ENCODE data around the gene CCDC14. TPM values are rescaled to one million over a fixed set of nuclear protein-coding genes. Genes with fewer than 3 reads are reported as not detected.
"Not testable (repeated sequence)": the region's sequence is repeated elsewhere in the genome, so short reads cannot be mapped to it uniquely, and the experiment has no call there.

The CCDC14 gene
- total RNA-seq, 4 donors from 2014 or later = 3.9 to 16.7 (median 6.4) TPM

DNA sequence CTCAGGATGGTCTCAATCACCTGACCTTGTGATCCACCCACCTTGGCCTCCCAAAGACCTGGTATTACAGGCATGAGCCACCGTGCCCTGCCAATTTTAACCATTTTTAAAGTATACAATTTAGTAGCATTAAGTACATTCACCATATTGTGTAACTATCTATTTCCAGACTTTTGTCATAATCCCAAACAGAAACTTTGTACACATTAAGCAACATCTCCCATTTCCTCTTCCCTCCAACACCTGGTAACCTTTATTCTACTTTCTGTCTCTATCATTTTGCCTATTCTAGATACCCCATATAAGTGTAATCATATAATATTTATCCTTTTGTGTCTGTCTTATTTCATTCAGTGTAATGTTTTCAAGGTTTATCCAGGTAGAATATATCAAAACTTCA is 68.0 kb downstream of the CCDC14 start:
- Histone ChIP-seq H3K36me3 (no peaks in the 10 kb centered on the region), H3K9me3 (no peaks in the 10 kb centered on the region), H3K4me3 (no peak overlapping the region), H3K4me1 (no peaks in the 10 kb centered on the region), H3K27ac (no peak overlapping the region), H3K27me3 (no peaks in the 10 kb centered on the region)
- no peak for ATAC-seq
- DNase-seq = no peak
- in situ Hi-C loops (cut with MboI; ENCODE audit: low sequenced_read_pairs in 4 of 4) (no loop called here), intact Hi-C loops (cut with DNase I; ENCODE audit: low total_unique reads) (no loop called here)
- TF ChIP-seq, protein P1, sequence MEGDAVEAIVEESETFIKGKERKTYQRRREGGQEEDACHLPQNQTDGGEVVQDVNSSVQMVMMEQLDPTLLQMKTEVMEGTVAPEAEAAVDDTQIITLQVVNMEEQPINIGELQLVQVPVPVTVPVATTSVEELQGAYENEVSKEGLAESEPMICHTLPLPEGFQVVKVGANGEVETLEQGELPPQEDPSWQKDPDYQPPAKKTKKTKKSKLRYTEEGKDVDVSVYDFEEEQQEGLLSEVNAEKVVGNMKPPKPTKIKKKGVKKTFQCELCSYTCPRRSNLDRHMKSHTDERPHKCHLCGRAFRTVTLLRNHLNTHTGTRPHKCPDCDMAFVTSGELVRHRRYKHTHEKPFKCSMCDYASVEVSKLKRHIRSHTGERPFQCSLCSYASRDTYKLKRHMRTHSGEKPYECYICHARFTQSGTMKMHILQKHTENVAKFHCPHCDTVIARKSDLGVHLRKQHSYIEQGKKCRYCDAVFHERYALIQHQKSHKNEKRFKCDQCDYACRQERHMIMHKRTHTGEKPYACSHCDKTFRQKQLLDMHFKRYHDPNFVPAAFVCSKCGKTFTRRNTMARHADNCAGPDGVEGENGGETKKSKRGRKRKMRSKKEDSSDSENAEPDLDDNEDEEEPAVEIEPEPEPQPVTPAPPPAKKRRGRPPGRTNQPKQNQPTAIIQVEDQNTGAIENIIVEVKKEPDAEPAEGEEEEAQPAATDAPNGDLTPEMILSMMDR (IDR thresholded peaks at IDR 0.05 in 4 of 5, conservative IDR thresholded peaks at IDR 0.05 in 1 of 5) = no peak
- no peak for TF ChIP-seq POLR2A (IDR thresholded peaks at IDR 0.05)

DNA sequence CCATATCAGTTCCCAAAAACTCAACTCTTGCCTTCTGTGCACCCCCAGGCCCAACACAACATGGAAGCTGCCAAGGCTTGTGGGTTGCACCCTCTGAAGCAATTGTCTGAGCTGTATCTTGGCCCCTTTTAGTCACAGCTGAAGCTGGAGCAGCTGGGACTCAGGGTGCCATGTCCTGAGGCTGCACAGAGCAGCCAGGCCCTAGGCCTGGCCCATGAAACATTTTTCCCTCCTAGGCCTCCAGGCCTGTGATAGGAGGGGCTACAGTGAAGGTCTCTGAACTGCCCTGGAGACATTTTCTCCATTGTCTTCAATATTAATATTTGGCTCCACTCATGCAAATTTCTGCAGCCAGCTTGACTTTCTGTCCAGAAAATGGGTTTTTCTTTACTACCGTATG is 68.8 kb downstream of the CCDC14 start:
- no peaks in the 10 kb centered on the region for H3K36me3 ChIP-seq
- in situ Hi-C loops (cut with MboI; ENCODE audit: low sequenced_read_pairs in 4 of 4) = no loop called here
- no peak overlapping the region for H3K4me3 ChIP-seq
- TF ChIP-seq POLR2A (IDR thresholded peaks at IDR 0.05) = no peak
- TF ChIP-seq, protein P1 (IDR thresholded peaks at IDR 0.05 in 4 of 5, conservative IDR thresholded peaks at IDR 0.05 in 1 of 5) = no peak
- no peaks in the 10 kb centered on the region for H3K4me1 ChIP-seq
- ATAC-seq (no peak), DNase-seq (no peak)
- H3K9me3 ChIP-seq = no peaks in the 10 kb centered on the region
- H3K27me3 ChIP-seq = no peaks in the 10 kb centered on the region
- intact Hi-C loops (cut with DNase I; ENCODE audit: low total_unique reads) = no loop called here
- no peak overlapping the region for H3K27ac ChIP-seq

DNA sequence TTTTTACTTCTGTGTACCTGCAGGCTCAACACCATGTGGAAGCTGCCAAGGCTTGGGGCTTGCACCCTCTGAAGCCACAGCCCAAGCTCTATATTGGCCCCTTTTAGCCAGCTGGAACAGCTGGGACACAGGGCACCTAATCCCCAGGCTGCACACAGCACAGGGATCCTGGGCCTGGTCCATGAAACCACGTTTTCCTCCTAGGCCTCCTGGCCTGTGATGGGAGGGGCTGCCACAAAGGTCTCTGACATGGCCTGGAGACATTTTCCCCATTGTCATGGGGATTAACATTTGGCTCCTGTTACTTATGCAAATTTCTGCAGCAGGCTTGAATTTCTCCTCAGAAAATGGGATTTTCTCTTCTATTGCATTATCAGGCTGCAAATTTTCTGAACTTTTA is 70.0 kb downstream of the CCDC14 start:
- DNase-seq; H3K9me3 ChIP-seq; intact Hi-C loops (cut with DNase I; ENCODE audit: low total_unique reads); H3K36me3 ChIP-seq; H3K27me3 ChIP-seq; ATAC-seq; in situ Hi-C loops (cut with MboI; ENCODE audit: low sequenced_read_pairs in 4 of 4); H3K27ac ChIP-seq; H3K4me3 ChIP-seq; H3K4me1 ChIP-seq: not testable (repeated sequence)

DNA sequence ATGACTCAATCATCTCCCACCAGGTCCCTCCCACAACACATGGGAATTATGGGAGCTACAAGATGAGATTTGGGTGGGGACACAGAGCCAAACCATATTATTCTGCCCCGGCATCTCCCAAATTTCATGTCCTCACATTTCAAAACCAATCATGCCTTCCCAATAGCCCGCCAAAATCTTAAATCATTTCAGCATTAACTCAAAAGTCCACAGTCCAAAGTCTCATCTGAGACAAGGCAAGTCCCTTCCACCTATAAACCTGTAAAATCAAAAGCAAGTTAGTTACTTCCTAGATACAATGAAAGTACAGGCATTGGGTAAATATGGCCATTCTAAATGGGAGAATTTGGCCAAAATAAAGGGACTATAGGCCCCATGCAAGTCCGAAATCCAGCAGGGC is 70.9 kb downstream of the CCDC14 start:
- intact Hi-C loops (cut with DNase I; ENCODE audit: low total_unique reads) = not testable (repeated sequence)

DNA sequence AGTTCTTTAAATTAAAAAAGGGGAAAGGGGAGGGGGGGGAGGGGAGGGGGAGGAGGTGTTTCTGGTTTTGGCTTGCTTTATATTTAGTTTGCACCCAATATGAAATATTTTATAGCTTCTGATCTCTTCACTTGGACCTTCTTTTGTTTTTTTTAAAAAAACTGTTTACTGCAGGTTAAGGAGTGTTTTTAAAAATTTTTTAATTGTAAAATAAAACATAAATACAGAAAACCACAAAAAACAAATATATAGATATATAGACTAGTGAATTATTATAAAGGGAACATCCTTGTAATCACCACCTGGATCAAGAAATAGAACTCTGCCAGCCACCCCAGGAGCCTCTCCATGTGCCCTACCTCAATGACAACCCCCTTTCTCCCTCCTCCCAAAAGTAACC is 76.0 kb downstream of the CCDC14 start:
- Histone ChIP-seq H3K27ac (no peak overlapping the region), H3K36me3 (no peaks in the 10 kb centered on the region), H3K27me3 (no peaks in the 10 kb centered on the region), H3K4me1 (peaks cover 0 to 9% of the 10 kb centered on the region in 2 donors), H3K9me3 (no peaks in the 10 kb centered on the region), H3K4me3 (no peak overlapping the region)
- in situ Hi-C loops (cut with MboI; ENCODE audit: low sequenced_read_pairs in 4 of 4) = no loop called here
- ATAC-seq (no peak), DNase-seq (no peak)
- TF ChIP-seq, protein P1 (IDR thresholded peaks at IDR 0.05 in 4 of 5, conservative IDR thresholded peaks at IDR 0.05 in 1 of 5) = no peak
- no peak for TF ChIP-seq POLR2A (IDR thresholded peaks at IDR 0.05)
- intact Hi-C loops (cut with DNase I; ENCODE audit: low total_unique reads) = loop anchor here (10.0 kb wide), 1 partner anchor 80 kb away; the partner anchor contains the start of gene CCDC14

More for the DNA sequence above, 70.9 kb downstream of the CCDC14 start:
- H3K27ac ChIP-seq; H3K4me1 ChIP-seq; ATAC-seq; in situ Hi-C loops (cut with MboI; ENCODE audit: low sequenced_read_pairs in 4 of 4); H3K36me3 ChIP-seq; H3K4me3 ChIP-seq; H3K27me3 ChIP-seq; DNase-seq; H3K9me3 ChIP-seq: not testable (repeated sequence)

DNA sequence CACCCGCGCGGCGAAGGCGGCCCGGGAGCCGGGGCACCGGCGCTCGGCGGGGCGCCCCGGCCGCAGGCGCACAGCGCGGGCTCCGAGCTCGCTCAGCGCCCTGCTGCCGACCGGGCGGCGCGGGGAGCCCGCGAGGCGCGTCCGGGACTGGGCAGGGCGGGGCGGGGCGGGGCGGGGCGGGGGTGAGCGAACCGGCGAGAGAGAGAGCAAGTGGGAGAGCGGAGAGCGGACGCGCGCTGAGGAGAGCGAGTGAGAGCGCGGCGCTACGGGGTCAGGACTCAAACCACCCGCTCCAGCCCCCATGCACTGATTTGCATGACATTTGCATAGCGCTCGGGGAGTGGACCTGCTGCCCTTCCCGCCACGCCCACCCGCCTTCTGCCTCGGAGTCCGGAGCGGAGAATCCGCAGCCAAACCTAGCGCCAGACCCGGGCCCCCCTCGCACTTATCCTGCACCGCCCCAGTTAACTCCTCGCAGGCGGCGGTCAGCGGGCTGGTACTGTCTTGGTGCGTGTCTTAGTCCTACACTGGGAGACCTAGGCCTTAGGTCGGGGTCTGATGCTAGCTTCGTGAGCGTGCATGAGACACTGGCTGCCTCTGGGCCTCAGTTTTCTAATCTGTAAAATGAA is 76.7 kb downstream of the CCDC14 start, which contains the start of gene MYLK:
Gene MYLK (minus strand): TSS at position 130 of the 629 bp plus-strand sequence. CDS start 90,491 bp downstream, outside the sequence.
- DNase-seq (peak; percentile 59 to 66), ATAC-seq (peak; percentile 87 to 97)
- in situ Hi-C loops (cut with MboI; ENCODE audit: low sequenced_read_pairs in 4 of 4) (no loop called here), intact Hi-C loops (cut with DNase I; ENCODE audit: low total_unique reads) (loop anchor here (10.0 kb wide), 1 partner anchor 80 kb away; the partner anchor contains the start of gene CCDC14)
- Histone ChIP-seq H3K27me3 (no peaks in the 10 kb centered on the region), H3K4me3 (peak within 1 kb of the TSS; percentile 52 to 58 (median 56)), H3K9me3 (no peaks in the 10 kb centered on the region), H3K4me1 (peaks cover 0 to 9% of the 10 kb centered on the region in 2 donors), H3K36me3 (no peaks in the 10 kb centered on the region), H3K27ac (no peak within 1 kb of the TSS)
- TF ChIP-seq, protein P1 (IDR thresholded peaks at IDR 0.05 in 4 of 5, conservative IDR thresholded peaks at IDR 0.05 in 1 of 5) = no peak
- TF ChIP-seq POLR2A (IDR thresholded peaks at IDR 0.05) = no peak

Measured in gastrocnemius medialis (tissue), 4 donors.